ENCODE results near the gene RNF144A. TPM values are rescaled to one million over a fixed set of nuclear protein-coding genes. Genes with fewer than 3 reads are reported as not detected.

Gene RNF144A
- total RNA-seq, 1 experiment from 2014 or later, result 13.6 TPM

GRCh38 chr2:6883448-6884122 is 33.6 kb upstream of the RNF144A start:
- ChIA-PET POLR2A (no interaction called here), CTCF (no interaction called here)
- no peaks in the 10 kb centered on the region for H3K4me1 Mint-ChIP-seq
- DNase-seq (ENCODE audit: low spot score) (no peak), ATAC-seq (no peak)
- H3K9me3 Mint-ChIP-seq, result peaks cover 87% of the 10 kb centered on the region
- H3K27ac Mint-ChIP-seq, result no peak overlapping the region
- no peak for TF ChIP-seq PREB (CRISPR knock-in tag; IDR thresholded peaks at IDR 0.05; ENCODE audit: borderline replicate concordance)
- no peak for TF ChIP-seq ZNF425 (CRISPR knock-in tag; conservative IDR thresholded peaks at IDR 0.05)
- no peak for TF ChIP-seq TEAD4 (CRISPR knock-in tag; IDR thresholded peaks at IDR 0.05)
- no peak for TF ChIP-seq GTF2I (CRISPR knock-in tag; conservative IDR thresholded peaks at IDR 0.05)
- no peak for TF ChIP-seq E2F4 (CRISPR knock-in tag; IDR thresholded peaks at IDR 0.05; ENCODE audit: borderline replicate concordance, low read depth)
- TF ChIP-seq ZNF671 (CRISPR knock-in tag; IDR thresholded peaks at IDR 0.05), result no peak
- no peak for TF ChIP-seq FOXK1 (CRISPR knock-in tag; IDR thresholded peaks at IDR 0.05)
- no peak for TF ChIP-seq CDX4 (CRISPR knock-in tag; IDR thresholded peaks at IDR 0.05; ENCODE audit: borderline replicate concordance)
- TF ChIP-seq ZNF532 (CRISPR knock-in tag; IDR thresholded peaks at IDR 0.05; ENCODE audit: borderline replicate concordance), result no peak
- no peak for TF ChIP-seq ETV6 (CRISPR knock-in tag; IDR thresholded peaks at IDR 0.05)
- TF ChIP-seq CREB1 (CRISPR knock-in tag; IDR thresholded peaks at IDR 0.05), result no peak
- no peak for TF ChIP-seq STAT6 (CRISPR knock-in tag; conservative IDR thresholded peaks at IDR 0.05; ENCODE audit: low read depth)
- TF ChIP-seq ZNF281 (CRISPR knock-in tag; IDR thresholded peaks at IDR 0.05), result no peak
- TF ChIP-seq GABPB1 (CRISPR knock-in tag; IDR thresholded peaks at IDR 0.05), result no peak
- TF ChIP-seq ATF1 (CRISPR knock-in tag; IDR thresholded peaks at IDR 0.05), result no peak
- no peak for TF ChIP-seq FOXP4 (CRISPR knock-in tag; IDR thresholded peaks at IDR 0.05)
- TF ChIP-seq ZBTB21 (CRISPR knock-in tag; IDR thresholded peaks at IDR 0.05; ENCODE audit: borderline replicate concordance), result no peak
- H3K36me3 Mint-ChIP-seq, result peaks cover 50% of the 10 kb centered on the region
- peaks cover 23% of the 10 kb centered on the region for H3K27me3 Mint-ChIP-seq (ENCODE audit: low read depth)
- H3K4me3 Mint-ChIP-seq, result no peak overlapping the region
